ENCODE results near the gene CHST11. TPM values are rescaled to one million over a fixed set of nuclear protein-coding genes. Genes with fewer than 3 reads are reported as not detected.

The CHST11 gene
- total RNA-seq, 2 donors from 2014 or later: 4.6 to 14.5 TPM

DNA sequence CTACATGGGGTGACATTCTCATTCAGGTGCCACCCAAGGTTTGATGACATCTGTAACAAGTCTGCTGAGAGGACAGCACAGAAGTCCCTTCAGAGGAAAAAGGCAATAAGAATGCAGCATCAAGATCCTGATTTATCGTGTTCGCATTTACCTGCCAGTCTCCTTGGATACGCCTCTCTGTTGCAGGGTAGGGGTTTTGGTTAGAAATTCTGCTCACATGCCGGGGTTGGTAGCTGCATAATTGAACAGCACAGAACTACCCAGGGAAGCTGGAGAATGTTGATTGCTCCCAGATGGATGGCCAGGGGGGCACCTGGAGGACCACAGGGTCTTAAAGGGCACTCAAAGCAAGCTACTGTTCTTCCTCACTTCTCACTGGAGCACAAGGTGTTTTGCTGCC, 31.1 kb upstream of the CHST11 start:
- TF ChIP-seq, protein P1, sequence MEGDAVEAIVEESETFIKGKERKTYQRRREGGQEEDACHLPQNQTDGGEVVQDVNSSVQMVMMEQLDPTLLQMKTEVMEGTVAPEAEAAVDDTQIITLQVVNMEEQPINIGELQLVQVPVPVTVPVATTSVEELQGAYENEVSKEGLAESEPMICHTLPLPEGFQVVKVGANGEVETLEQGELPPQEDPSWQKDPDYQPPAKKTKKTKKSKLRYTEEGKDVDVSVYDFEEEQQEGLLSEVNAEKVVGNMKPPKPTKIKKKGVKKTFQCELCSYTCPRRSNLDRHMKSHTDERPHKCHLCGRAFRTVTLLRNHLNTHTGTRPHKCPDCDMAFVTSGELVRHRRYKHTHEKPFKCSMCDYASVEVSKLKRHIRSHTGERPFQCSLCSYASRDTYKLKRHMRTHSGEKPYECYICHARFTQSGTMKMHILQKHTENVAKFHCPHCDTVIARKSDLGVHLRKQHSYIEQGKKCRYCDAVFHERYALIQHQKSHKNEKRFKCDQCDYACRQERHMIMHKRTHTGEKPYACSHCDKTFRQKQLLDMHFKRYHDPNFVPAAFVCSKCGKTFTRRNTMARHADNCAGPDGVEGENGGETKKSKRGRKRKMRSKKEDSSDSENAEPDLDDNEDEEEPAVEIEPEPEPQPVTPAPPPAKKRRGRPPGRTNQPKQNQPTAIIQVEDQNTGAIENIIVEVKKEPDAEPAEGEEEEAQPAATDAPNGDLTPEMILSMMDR (IDR thresholded peaks at IDR 0.05): no peak
- TF ChIP-seq POLR2A (IDR thresholded peaks at IDR 0.05): no peak
- DNase-seq: no peak
- intact Hi-C loops (cut with DNase I): no loop called here
- Histone ChIP-seq H3K4me3 (no peak overlapping the region), H3K4me1 (peaks cover 22% of the 10 kb centered on the region), H3K27me3 (no peaks in the 10 kb centered on the region), H3K27ac (no peak overlapping the region), H3K36me3 (replicated peaks in 1 of 2; ENCODE audit: insufficient read depth in 1 of 2, low read depth in 2 of 2) (no peaks in the 10 kb centered on the region), H3K9me3 (no peaks in the 10 kb centered on the region)
- 84 to 93% methylated on average over 4 of the region's 4 CpGs for WGBS, 2 donors
- ATAC-seq: no peak

DNA sequence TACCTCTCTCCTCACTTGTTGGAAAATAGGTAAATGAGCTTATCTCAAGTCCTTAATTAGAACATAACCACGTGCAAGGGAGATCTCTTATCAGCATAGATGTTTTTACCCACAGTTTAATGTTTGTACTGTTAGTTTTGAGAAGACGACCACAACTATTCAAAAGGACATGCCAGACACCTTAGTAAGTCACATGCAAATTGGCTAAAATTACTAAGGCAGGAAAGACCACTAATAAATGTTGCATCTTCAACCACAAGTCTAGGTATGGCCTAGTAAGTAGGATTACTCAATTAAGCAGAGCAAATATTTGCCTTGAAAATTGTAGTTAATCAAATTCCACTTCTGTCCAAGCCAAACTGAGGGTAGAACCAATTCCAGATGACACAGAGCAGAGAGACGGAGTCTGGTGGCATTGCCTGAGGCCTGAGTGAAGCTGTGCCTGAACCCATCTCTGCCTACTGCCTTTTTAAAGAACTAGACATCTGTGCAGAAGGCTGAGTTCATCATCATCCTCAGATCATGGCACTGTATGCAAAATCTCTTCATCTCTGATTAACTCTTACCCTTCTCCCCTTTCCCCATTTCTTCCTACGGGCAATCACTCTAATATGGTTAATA, 29.7 kb upstream of the CHST11 start:
- TF ChIP-seq, protein P1 (IDR thresholded peaks at IDR 0.05): no peak
- no peak for TF ChIP-seq POLR2A (IDR thresholded peaks at IDR 0.05)
- no peak overlapping the region for H3K4me3 ChIP-seq
- WGBS, 2 donors: 62 to 76% methylated on average over 4 of the region's 4 CpGs

DNA sequence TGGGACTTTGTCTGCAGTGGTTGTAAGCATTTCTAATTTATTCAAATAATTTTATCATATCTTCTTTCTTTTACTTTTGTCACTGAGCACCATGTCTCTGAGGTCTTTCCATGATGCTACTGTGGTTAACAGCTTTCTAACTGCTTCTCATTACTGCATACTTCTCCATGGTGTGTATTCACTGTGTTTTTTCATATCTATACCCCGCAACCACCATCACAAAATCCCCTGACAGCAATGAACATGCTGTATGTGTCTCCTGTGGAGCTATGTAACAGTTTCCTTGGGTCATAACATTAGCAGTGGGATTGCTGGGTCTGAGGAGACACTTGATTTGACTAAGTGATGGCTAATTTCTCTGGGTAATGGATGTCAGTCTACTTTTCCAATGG, 29.2 kb upstream of the CHST11 start:
- WGBS, 2 donors: 95 to 100% methylated on average over 1 of the region's 1 CpG
- no peaks in the 10 kb centered on the region for H3K9me3 ChIP-seq
- ATAC-seq (no peak), DNase-seq (no peak)
- H3K36me3 ChIP-seq (replicated peaks in 1 of 2; ENCODE audit: insufficient read depth in 1 of 2, low read depth in 2 of 2): no peaks in the 10 kb centered on the region
- no peaks in the 10 kb centered on the region for H3K27me3 ChIP-seq
- intact Hi-C loops (cut with DNase I): no loop called here
- H3K27ac ChIP-seq: no peak overlapping the region
- H3K4me1 ChIP-seq: peaks cover 16% of the 10 kb centered on the region
- TF ChIP-seq, protein P1 (IDR thresholded peaks at IDR 0.05): no peak
- no peak for TF ChIP-seq POLR2A (IDR thresholded peaks at IDR 0.05)
- H3K4me3 ChIP-seq: no peak overlapping the region

More for the DNA sequence above, 29.7 kb upstream of the CHST11 start:
- Histone ChIP-seq H3K9me3 (no peaks in the 10 kb centered on the region), H3K27me3 (no peaks in the 10 kb centered on the region), H3K36me3 (replicated peaks in 1 of 2; ENCODE audit: insufficient read depth in 1 of 2, low read depth in 2 of 2) (no peaks in the 10 kb centered on the region), H3K4me1 (peaks cover 16% of the 10 kb centered on the region), H3K27ac (no peak overlapping the region)
- ATAC-seq (no peak), DNase-seq (no peak)
- intact Hi-C loops (cut with DNase I): no loop called here

DNA sequence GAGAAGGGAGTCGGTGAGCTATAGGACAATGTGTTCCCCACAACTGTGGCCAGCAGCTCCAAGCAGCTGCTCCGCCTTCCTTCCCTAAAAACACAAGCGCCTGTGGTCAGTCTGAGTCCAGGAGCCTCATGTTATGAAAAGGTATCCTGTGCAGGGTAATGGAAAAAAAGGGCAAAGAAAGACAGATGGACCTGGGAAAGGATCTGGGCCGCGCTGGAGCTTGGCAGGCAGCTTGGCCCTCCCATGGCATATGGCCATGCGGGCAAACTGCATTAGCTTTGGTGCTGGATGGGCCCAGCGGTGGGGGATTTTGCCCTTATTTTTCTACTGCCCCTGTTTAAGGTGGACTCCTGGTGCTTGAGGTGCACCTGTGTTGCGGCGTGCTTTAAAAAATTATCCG, 23.7 kb upstream of the CHST11 start:
- H3K36me3 ChIP-seq (replicated peaks in 1 of 2; ENCODE audit: insufficient read depth in 1 of 2, low read depth in 2 of 2): no peaks in the 10 kb centered on the region

More for the DNA sequence above, 23.7 kb upstream of the CHST11 start:
- intact Hi-C loops (cut with DNase I): no loop called here
- Histone ChIP-seq H3K27ac (no peak overlapping the region), H3K4me3 (no peak overlapping the region), H3K4me1 (no peaks in the 10 kb centered on the region), H3K9me3 (no peaks in the 10 kb centered on the region), H3K27me3 (no peaks in the 10 kb centered on the region)
- TF ChIP-seq, protein P1 (IDR thresholded peaks at IDR 0.05): no peak
- no peak for TF ChIP-seq POLR2A (IDR thresholded peaks at IDR 0.05)
- no peak for DNase-seq
- WGBS, 2 donors: 94 to 96% methylated on average over 10 of the region's 10 CpGs
- ATAC-seq: no peak
